GM18508 (cell line): ENCODE results near the gene CNIH1.

Experiments
- ATAC-seq: cut with Tn5 transposase; IDR thresholded peaks from one replicate; pipeline ENCODE4 v1.9.1; 2021; ENCODE audit warnings: moderate number of reproducible peaks; ENCODE audit not compliant: insufficient read depth, unreplicated experiment

Gene CNIH1

GRCh38 chr14:54440873-54441868, at the start of gene CNIH1:
CNIH1 (minus strand) TSS chr14:54441374; CDS start chr14:54441327, 47 bp downstream.
- ATAC-seq, result peak; percentile 78

GRCh38 chr14:54490445-54491175, 49.4 kb upstream of the CNIH1 start:
- ATAC-seq, result no peak

GRCh38 chr14:54489731-54490444, 48.7 kb upstream of the CNIH1 start:
- ATAC-seq, result no peak

- ATAC-seq, result no peak
Measured at GRCh38 chr14:54489318-54489683, 48.1 kb upstream of the CNIH1 start.

- peak; percentile 77 for ATAC-seq
Measured at GRCh38 chr14:54488646-54489317, 47.6 kb upstream of the CNIH1 start, which contains the start of gene GMFB. GMFB (minus strand) TSS chr14:54488980; CDS start chr14:54488927, 53 bp downstream.

GRCh38 chr14:54488318-54488645, 47.1 kb upstream of the CNIH1 start:
- no peak for ATAC-seq

- no peak for ATAC-seq
Measured at GRCh38 chr14:54487771-54488170, 46.6 kb upstream of the CNIH1 start.

GRCh38 chr14:54486685-54487084, 45.5 kb upstream of the CNIH1 start:
- no peak for ATAC-seq

- no peak for ATAC-seq
Measured at GRCh38 chr14:54483846-54484245, 42.7 kb upstream of the CNIH1 start.

- no peak for ATAC-seq
Measured at GRCh38 chr14:54483073-54483745, 42.0 kb upstream of the CNIH1 start.

- ATAC-seq, result no peak
Measured at GRCh38 chr14:54481695-54482094, 40.5 kb upstream of the CNIH1 start.

- ATAC-seq, result no peak
Measured at GRCh38 chr14:54480830-54481562, 39.8 kb upstream of the CNIH1 start.

- no peak for ATAC-seq
Measured at GRCh38 chr14:54478636-54479215, 37.6 kb upstream of the CNIH1 start.

- ATAC-seq, result no peak
Measured at GRCh38 chr14:54475911-54476310, 34.7 kb upstream of the CNIH1 start.

GRCh38 chr14:54475187-54475899, 34.2 kb upstream of the CNIH1 start:
- ATAC-seq, result no peak

- ATAC-seq, result no peak
Measured at GRCh38 chr14:54474232-54474793, 33.1 kb upstream of the CNIH1 start.

GRCh38 chr14:54472315-54472714, 31.1 kb upstream of the CNIH1 start:
- no peak for ATAC-seq

GRCh38 chr14:54471641-54472040, 30.5 kb upstream of the CNIH1 start:
- ATAC-seq, result no peak
